ENCODE measurements around the gene DNAH14. TPM values are rescaled to one million over a fixed set of nuclear protein-coding genes. Genes with fewer than 3 reads are reported as not detected.

Gene DNAH14
- total RNA-seq, 1 experiment from 2014 or later, result 39.7 TPM

DNA sequence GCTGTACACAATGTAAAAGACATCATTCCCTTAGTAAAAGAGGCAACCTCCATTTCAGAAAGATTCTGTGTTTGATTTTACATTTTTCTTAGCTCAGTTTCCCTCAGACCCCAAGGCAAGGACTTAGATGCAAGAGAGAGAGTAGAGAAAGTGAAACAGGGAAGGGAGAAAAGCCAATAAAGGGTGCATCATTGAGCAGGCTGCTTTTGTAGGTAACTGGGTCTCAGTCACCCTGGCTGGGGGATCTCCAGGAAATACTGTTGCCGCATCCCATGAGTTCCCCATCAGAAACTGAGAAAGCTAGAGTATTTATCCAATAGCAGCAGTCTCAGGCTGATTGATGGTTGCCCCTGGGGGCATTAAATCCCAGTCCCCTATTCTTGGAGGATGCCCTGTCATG is 23.1 kb upstream of the DNAH14 start:
- Histone ChIP-seq H3K56ac (ENCODE audit: insufficient read length, low read depth, low read length) (no peak overlapping the region), H3K23me2 (ENCODE audit: insufficient read length, low read depth, low read length, poor library complexity, severe bottlenecking) (no peaks in the 10 kb centered on the region), H2AFZ (ENCODE audit: low read length) (no peak overlapping the region), H3K9me3 (ENCODE audit: control insufficient read depth, low read depth, low read length) (peaks cover 9% of the 10 kb centered on the region), H2BK5ac (ENCODE audit: insufficient read length, low read length) (no peak overlapping the region), H3T11ph (ENCODE audit: low read length) (no peak overlapping the region), H4K91ac (ENCODE audit: insufficient read length, low read depth, low read length) (no peak overlapping the region), H4K8ac (replicated peaks; ENCODE audit: insufficient read length, low read depth, low read length) (no peak overlapping the region), H2BK120ac (ENCODE audit: low read depth, low read length, poor library complexity, severe bottlenecking) (no peak overlapping the region), H2BK12ac (ENCODE audit: insufficient read length, low read depth, low read length) (no peak overlapping the region), H2BK20ac (ENCODE audit: low read depth, low read length, poor library complexity, severe bottlenecking) (no peak overlapping the region), H3K4ac (ENCODE audit: low read depth, low read length) (no peak overlapping the region), H4K5ac (ENCODE audit: insufficient read length, low read depth, low read length) (no peak overlapping the region), H3K18ac (ENCODE audit: insufficient read length, low read depth, low read length) (no peak overlapping the region), H2AK5ac (ENCODE audit: insufficient read length, low read length) (no peak overlapping the region), H3K9ac (ENCODE audit: extremely low read depth, insufficient read length, low read length) (no peak overlapping the region), H2BK15ac (ENCODE audit: low read depth, low read length) (no peak overlapping the region), H3K27me3 (ENCODE audit: insufficient read depth, low read length) (no peaks in the 10 kb centered on the region), H3K27ac (ENCODE audit: insufficient read length, low read depth, low read length) (no peak overlapping the region), H3K23ac (ENCODE audit: insufficient read length, low read depth, low read length) (no peak overlapping the region), H3K14ac (ENCODE audit: insufficient read depth, low read length) (no peak overlapping the region), H3K4me1 (ENCODE audit: insufficient read depth, low read length) (no peaks in the 10 kb centered on the region), H3K4me2 (ENCODE audit: insufficient read depth, insufficient read length, low read length) (no peak overlapping the region), H3K79me2 (ENCODE audit: insufficient read depth, low read length) (no peaks in the 10 kb centered on the region), H4K20me1 (ENCODE audit: control insufficient read depth, insufficient read depth, insufficient read length) (no peaks in the 10 kb centered on the region), H3K79me1 (ENCODE audit: insufficient read depth, low read depth, low read length, poor library complexity, severe bottlenecking) (no peaks in the 10 kb centered on the region)
- Mint-ChIP-seq H3K36me3 (ENCODE audit: insufficient read depth in 1 of 3, low read depth in 3 of 3) (peaks cover 11 to 18% (median 12%) of the 10 kb centered on the region in 3 experiments), H3K27ac (no peak overlapping the region), H3K4me3 (no peak overlapping the region), H3K9me3 (peaks cover 18 to 20% of the 10 kb centered on the region in 2 experiments), H3K27me3 (ENCODE audit: low read depth) (peaks cover 12% of the 10 kb centered on the region), H3K4me1 (no peaks in the 10 kb centered on the region)
- no peak for DNase-seq
- TF ChIP-seq, protein P1, sequence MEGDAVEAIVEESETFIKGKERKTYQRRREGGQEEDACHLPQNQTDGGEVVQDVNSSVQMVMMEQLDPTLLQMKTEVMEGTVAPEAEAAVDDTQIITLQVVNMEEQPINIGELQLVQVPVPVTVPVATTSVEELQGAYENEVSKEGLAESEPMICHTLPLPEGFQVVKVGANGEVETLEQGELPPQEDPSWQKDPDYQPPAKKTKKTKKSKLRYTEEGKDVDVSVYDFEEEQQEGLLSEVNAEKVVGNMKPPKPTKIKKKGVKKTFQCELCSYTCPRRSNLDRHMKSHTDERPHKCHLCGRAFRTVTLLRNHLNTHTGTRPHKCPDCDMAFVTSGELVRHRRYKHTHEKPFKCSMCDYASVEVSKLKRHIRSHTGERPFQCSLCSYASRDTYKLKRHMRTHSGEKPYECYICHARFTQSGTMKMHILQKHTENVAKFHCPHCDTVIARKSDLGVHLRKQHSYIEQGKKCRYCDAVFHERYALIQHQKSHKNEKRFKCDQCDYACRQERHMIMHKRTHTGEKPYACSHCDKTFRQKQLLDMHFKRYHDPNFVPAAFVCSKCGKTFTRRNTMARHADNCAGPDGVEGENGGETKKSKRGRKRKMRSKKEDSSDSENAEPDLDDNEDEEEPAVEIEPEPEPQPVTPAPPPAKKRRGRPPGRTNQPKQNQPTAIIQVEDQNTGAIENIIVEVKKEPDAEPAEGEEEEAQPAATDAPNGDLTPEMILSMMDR (conservative IDR thresholded peaks at IDR 0.05), result no peak
- WGBS (ENCODE audit: extremely low coverage, insufficient read length, low lambda C conversion rate), result no CpG with 5 or more reads among the region's 1 CpG
